Keratinocyte (primary cell): ENCODE results near the gene BRPF1. TPM values are rescaled to one million over a fixed set of nuclear protein-coding genes. Genes with fewer than 3 reads are reported as not detected.

ENCODE experiments used
- DNase-seq: peaks from one replicate; pipeline ENCODE4 v3.0.0-alpha.2; 2011; ENCODE audit warnings: low read depth, missing footprints, low spot score
- FAIRE-seq: peaks from 2 replicates; lab custom pipeline; 2011; peaks lifted over from hg19 to GRCh38; lab: Jason Lieb, UNC
- H2AFZ ChIP-seq: 2 replicates; pipeline ENCODE4 v1.6.0; 2012; ENCODE audit warnings: low read length, control low read depth, inconsistent platforms; ENCODE audit not compliant: control insufficient read depth
- H3K27ac ChIP-seq: 2 replicates; pipeline ENCODE4 v1.5.1; 2011; ENCODE audit warnings: low read length; ENCODE audit not compliant: control insufficient read depth, insufficient read depth
- H3K27me3 ChIP-seq: 3 replicates; pipeline ENCODE4 v1.6.0; 2011; ENCODE audit warnings: low read length; ENCODE audit not compliant: control insufficient read depth, insufficient read depth; ENCODE audit errors: extremely low read depth
- H3K36me3 ChIP-seq, 2 experiments: 2 replicates in 1 of 2; 3 replicates in 1 of 2; pipeline ENCODE4 v1.5.1; 2011; ENCODE audit warnings: low read length in 2 of 2, mild to moderate bottlenecking in 1 of 2; ENCODE audit not compliant: control insufficient read depth in 2 of 2, insufficient read depth in 2 of 2; ENCODE audit errors: extremely low read depth in 1 of 2
- H3K4me1 ChIP-seq: 3 replicates; pipeline ENCODE4 v1.5.1; 2011; ENCODE audit warnings: low read length; ENCODE audit not compliant: control insufficient read depth, insufficient read depth; ENCODE audit errors: extremely low read depth
- H3K4me2 ChIP-seq: 3 replicates; pipeline ENCODE4 v1.6.0; 2011; ENCODE audit warnings: low read depth, low read length; ENCODE audit not compliant: control insufficient read depth, insufficient read depth; ENCODE audit errors: extremely low read depth
- H3K4me3 ChIP-seq, 3 experiments: fragments of 200-600 bp in 1 of 3; sonication (generic) in 1 of 3; 2 replicates in 2 of 3; 3 replicates in 1 of 3; pipeline ENCODE4 v1.5.1; 2011 to 2016; ENCODE audit warnings: low read length in 3 of 3, mild to moderate bottlenecking in 3 of 3, control low read depth in 2 of 3, inconsistent platforms in 1 of 3, low read depth in 1 of 3, mixed read lengths in 1 of 3, mixed run types in 1 of 3, moderate library complexity in 1 of 3; ENCODE audit not compliant: control insufficient read depth in 2 of 3, insufficient read depth in 2 of 3; ENCODE audit errors: extremely low read depth in 1 of 3
- H3K79me2 ChIP-seq: 2 replicates; pipeline ENCODE4 v1.6.0; 2012; ENCODE audit warnings: low read length; ENCODE audit not compliant: control insufficient read depth, insufficient read depth
- H3K9ac ChIP-seq: 3 replicates; pipeline ENCODE4 v1.6.0; 2011; ENCODE audit warnings: low read length; ENCODE audit not compliant: control insufficient read depth, insufficient read depth; ENCODE audit errors: extremely low read depth
- H3K9me1 ChIP-seq: 3 replicates; pipeline ENCODE4 v1.6.0; 2011; ENCODE audit warnings: low read length; ENCODE audit not compliant: control insufficient read depth, insufficient read depth; ENCODE audit errors: extremely low read depth
- H3K9me3 ChIP-seq: 2 replicates; pipeline ENCODE4 v1.5.1; 2012; ENCODE audit warnings: low read depth, low read length; ENCODE audit not compliant: control insufficient read depth
- H4K20me1 ChIP-seq: 3 replicates; pipeline ENCODE4 v1.6.0; 2011; ENCODE audit warnings: low read length; ENCODE audit not compliant: control insufficient read depth, insufficient read depth; ENCODE audit errors: extremely low read depth
- CTCF ChIP-seq, 3 experiments: IDR thresholded peaks in 1 of 3; conservative IDR thresholded peaks in 1 of 3; optimal IDR thresholded peaks in 1 of 3; 2 replicates in 2 of 3; 3 replicates in 1 of 3; pipeline versions ENCODE3 to v1.5.1; 2011; ENCODE audit warnings: low read length in 3 of 3, mild to moderate bottlenecking in 3 of 3, moderate library complexity in 2 of 3, control low read depth in 1 of 3, inconsistent platforms in 1 of 3; ENCODE audit not compliant: insufficient read depth in 2 of 3; ENCODE audit errors: extremely low read depth in 1 of 3
- EZH2 ChIP-seq: IDR thresholded peaks from one replicate; pipeline ENCODE4 v1.6.1; 2012; ENCODE audit warnings: inconsistent platforms, mild to moderate bottlenecking, low read length, moderate library complexity
- dilution Hi-C: fragments of 300-500 bp; cut with MboI; formaldehyde crosslinking; loops from one replicate; pipeline ENCODE4 v1.7.0; 2020; ENCODE audit warnings: low sequenced_read_pairs; ENCODE audit not compliant: extremely low pct_ligation_motif_present
- polyA plus RNA-seq, 5 experiments: library from polyadenylated mRNA; depleted of rRNA in 3 of 5; stranded (reverse) in 3 of 5; stranded (forward) in 1 of 5; unstranded in 1 of 5; fragments of >200 nt; gene quantifications; 1 replicate in 1 of 5; 2 replicates in 3 of 5; 3 replicates in 1 of 5; pipeline versions ENCODE4 v1.2.1 to v1.2.3, GENCODE V29; 2011 to 2012; ENCODE audit warnings: missing spikeins in 2 of 5, low read depth in 1 of 5, low replicate concordance in 1 of 5

The BRPF1 gene
- polyA plus RNA-seq, 1 donor (not counting 4 experiments of a cell fraction or from before 2014, with no cell fraction given): 8.0 TPM

GRCh38 chr3:9779721-9780457, 48.4 kb downstream of the BRPF1 start:
- H2AFZ ChIP-seq: no peak overlapping the region
- peaks cover 10 to 11% of the 10 kb centered on the region in 2 experiments for H3K36me3 ChIP-seq
- H4K20me1 ChIP-seq: no peaks in the 10 kb centered on the region
- no peak overlapping the region for H3K4me2 ChIP-seq
- H3K27me3 ChIP-seq: no peaks in the 10 kb centered on the region
- TF ChIP-seq CTCF (optimal IDR thresholded peaks at IDR 0.05 in 1 of 3, IDR thresholded peaks at IDR 0.05 in 1 of 3, conservative IDR thresholded peaks at IDR 0.05 in 1 of 3; ENCODE audit: extremely low read depth in 1 of 3, insufficient read depth in 2 of 3, low read length in 3 of 3) (no peak), EZH2 (no peak)
- peaks cover 3% of the 10 kb centered on the region for H3K4me1 ChIP-seq
- no peak for FAIRE-seq
- no peak overlapping the region for H3K9ac ChIP-seq
- no peak overlapping the region for H3K4me3 ChIP-seq
- dilution Hi-C loops: no loop called here
- no peak for DNase-seq
- H3K9me1 ChIP-seq: no peaks in the 10 kb centered on the region
- no peak overlapping the region for H3K27ac ChIP-seq
- no peaks in the 10 kb centered on the region for H3K9me3 ChIP-seq
- H3K79me2 ChIP-seq: no peaks in the 10 kb centered on the region

- FAIRE-seq (no peak), DNase-seq (no peak)
- no peaks in the 10 kb centered on the region for H3K9me1 ChIP-seq
- no peak overlapping the region for H3K27ac ChIP-seq
- H3K79me2 ChIP-seq: no peaks in the 10 kb centered on the region
- H3K4me2 ChIP-seq: no peak overlapping the region
- no peaks in the 10 kb centered on the region for H4K20me1 ChIP-seq
- H3K27me3 ChIP-seq: no peaks in the 10 kb centered on the region
- H3K9me3 ChIP-seq: no peaks in the 10 kb centered on the region
- dilution Hi-C loops: no loop called here
- peaks cover 3% of the 10 kb centered on the region for H3K4me1 ChIP-seq
- TF ChIP-seq EZH2: no peak
- TF ChIP-seq CTCF (optimal IDR thresholded peaks at IDR 0.05 in 1 of 3, IDR thresholded peaks at IDR 0.05 in 1 of 3, conservative IDR thresholded peaks at IDR 0.05 in 1 of 3; ENCODE audit: extremely low read depth in 1 of 3, insufficient read depth in 2 of 3, low read length in 3 of 3): no peak
- no peak overlapping the region for H3K9ac ChIP-seq
- peaks cover 13 to 14% of the 10 kb centered on the region in 2 experiments for H3K36me3 ChIP-seq
- no peak overlapping the region for H3K4me3 ChIP-seq
- no peak overlapping the region for H2AFZ ChIP-seq
Observed at GRCh38 chr3:9780458-9780812, 48.9 kb downstream of the BRPF1 start.
